GM21825 (cell line): ENCODE measurements around the gene PASK.

ENCODE experiments used
- ATAC-seq: cut with Tn5 transposase; IDR thresholded peaks from one replicate; pipeline ENCODE4 v1.9.1; 2021; ENCODE audit warnings: mild to moderate bottlenecking, moderate library complexity; ENCODE audit not compliant: unreplicated experiment

Gene PASK

DNA sequence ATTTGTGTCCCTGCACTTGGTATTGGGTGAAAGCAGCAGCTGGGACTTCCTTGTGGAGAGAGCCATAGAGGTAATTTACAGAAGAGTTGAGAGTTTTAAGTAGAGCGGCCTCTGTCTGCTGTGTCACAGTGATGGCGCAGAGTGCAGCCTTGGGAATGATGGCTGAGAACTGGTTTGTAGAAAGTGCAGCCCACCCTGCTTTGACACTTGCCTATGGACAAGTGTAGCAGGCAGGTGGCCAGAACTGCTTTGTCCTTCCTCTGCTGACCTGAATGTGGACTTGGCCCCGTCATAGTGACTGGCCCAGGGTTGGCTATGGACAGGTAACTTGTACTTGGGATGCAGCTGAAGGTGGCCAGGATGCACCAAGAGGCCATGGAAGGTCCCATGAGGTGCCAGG lies 32.9 kb upstream of the PASK start:
- ATAC-seq, result no peak

DNA sequence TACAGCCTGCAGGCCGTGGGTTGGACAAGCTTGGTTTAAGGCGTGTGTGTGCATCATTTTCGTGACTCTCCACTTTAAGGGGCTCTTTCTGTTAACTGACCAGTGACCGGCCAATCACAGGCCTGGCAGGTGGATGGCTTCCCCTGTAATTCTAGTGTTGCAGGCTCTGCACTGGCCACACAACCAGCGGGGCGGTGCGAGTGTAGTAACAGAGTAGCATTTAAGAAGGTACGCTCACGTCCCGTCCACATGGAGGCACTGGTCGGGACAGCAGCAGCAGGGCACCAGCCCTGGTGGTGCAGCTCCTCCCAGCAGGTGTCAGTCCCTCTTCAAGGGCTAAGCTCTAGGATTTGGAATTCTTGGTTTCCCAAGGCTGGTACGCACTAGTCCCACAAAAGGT lies 31.2 kb upstream of the PASK start:
- ATAC-seq, result no peak

DNA sequence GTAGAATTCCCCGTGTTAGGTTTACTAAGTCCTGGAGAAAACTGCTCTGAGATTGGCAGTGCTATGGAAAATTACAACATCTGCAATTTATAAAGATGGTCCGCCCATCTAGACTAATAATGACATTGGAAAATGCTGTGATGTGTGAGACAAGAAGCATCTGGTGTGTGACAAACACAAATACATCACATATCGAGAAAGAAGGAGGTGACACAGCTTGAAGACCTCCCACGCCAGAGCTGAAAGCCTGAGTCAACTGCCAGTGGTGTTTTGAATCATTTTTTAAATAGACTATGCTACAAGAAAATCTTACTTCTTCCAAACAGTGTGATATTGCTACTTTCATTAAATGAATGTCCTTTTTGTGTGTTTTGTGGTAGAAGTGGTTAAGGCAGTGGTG lies 30.6 kb upstream of the PASK start:
- no peak for ATAC-seq

DNA sequence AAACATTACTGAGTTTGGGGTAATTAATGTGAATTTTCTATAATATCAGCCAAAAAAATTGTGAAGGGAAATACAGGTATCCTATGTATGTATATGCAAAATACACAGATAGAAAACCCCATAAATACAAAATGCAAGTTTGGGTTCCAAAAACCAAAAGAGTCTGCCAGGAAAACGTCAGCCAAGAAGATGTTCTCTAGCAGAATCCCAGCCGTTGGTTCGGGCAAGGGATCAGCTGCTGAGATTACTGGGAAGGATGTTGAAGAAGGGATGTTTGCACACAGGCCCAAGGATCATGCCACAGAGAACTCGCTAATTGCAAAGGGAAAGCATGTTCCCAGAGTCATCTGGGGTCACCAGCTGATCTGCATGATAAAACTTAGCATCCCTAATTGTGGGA lies 29.7 kb upstream of the PASK start:
- no peak for ATAC-seq

DNA sequence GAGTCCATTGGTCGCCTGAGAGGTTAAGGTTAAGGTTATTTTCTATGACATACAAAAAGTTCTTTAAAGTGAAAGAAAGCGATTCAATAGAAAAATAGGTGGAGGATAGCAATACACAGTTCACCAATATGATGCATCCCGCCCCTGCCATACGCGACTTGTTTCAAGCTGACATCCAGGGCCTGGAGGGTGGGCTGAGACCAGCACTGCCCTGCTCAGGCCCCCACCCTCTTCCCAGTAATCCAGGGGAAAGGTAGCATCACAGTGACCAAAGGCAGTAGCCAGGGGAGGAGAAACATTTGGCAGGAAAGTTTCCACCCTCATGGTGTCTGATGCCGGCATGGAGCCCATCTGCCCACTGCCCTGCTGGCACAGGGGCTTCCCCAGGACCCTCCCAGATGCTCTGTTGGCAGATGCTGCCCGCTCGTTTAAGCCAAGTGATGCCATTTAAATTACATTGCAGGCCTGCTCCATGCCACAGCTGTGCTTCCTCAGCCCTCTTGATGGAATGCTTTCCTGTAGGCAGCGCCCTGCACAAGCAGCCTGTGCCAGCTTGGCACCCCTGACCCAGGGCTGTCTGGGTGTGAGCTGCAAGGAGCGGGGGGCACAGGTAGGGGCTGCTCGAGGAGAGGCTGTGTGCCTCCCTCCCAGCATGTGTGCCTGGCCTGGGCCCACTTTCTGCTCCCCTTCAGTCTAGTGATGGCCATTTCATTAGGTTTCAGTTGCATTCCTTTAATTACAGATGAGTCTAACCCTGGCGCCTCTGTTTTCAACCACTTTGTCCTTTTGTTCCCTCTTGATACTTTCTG lies 28.5 kb upstream of the PASK start:
- no peak for ATAC-seq

DNA sequence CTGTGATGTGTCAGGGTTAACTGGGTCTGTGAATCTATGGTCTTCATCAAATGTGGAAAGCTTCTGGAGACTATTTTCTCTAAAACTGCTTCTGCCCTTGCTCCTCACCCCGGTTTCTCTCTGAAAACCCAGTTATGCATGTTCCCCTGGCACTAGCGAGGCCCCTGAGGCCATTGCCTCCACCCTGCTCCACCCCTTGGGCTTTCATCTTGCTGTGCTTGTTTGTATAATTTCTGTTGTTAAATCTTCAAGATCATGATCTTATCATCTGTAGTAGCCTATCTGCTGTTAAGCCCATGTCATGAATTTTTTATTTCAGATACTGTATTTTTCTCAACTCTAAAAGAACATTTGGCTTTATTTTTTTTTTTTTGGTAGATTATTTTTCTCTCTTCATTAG lies 24.3 kb upstream of the PASK start:
- no peak for ATAC-seq

DNA sequence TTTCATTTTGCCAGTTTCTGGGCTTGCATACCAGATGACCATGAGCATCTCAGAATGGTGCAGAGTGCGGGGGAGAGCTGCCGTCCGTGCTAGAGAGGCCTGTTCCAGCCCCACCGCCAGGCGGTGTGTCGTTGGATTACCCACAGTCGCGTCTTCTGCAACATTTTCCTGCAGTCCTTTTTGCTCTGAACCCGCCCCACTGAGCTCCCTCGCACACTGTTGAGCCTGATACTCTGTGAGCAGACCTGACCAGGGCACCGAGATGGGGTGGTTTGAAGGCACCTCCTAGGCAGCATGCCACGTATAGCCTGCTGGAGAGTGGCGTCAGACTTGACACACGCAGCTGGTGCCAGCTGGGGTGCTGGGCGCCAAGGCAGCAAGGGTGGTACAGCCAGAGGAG lies 19.1 kb upstream of the PASK start:
- ATAC-seq, result no peak

DNA sequence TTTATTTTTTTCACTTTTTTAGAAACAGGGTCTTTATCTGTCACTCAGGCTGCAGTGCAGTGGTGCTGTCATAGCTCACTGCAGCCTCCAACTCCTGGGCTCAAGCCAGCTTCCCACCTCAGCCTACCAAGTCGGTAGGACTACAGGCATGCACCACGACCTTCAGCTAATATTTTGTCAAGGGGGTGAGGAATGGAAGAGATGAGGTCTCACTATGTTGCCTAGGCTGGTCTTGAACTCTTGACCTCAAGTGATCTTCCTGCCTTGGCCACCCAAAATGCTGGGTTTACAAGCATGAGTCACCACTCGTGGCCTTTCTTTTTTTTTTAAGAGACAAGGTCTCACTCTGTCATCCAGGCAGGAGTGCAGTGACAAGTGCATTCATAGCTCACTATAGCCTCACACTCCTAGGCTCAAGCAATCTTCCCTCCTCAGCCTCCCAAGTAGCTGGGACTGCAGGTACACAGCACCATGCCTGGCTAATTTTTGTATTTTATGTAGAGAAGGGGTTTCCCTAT lies 14.4 kb upstream of the PASK start:
- no peak for ATAC-seq

DNA sequence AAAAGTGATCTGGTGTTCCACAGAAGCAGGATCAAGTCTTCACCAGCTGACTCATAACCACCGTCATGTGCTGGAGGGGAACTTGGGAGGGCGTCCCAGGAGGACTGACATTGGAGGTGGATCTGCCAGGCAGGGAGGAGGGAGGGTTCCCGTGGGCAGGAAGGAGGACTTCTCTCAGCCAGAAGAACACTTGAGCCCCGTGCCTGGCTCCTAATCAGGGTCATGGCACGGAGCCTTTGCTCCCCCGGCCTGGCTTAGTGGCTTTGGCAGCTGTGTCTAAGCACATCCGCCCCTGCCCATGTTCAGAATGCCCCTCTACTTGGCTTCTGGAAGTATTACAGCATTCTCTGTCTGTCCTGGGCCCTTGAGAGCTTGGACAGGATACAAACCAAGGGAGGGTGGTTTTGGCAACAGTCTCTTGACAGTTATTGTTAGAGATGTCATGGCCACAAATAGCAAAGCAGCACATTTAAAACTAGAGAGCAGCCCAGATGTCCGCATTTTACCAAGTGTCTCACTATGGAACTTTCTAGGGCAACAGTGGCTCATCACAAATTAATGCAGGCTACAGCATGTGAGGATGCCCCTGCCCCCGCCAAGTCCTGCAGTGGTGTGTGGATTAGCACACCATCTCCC lies 12.5 kb upstream of the PASK start:
- ATAC-seq, result no peak

DNA sequence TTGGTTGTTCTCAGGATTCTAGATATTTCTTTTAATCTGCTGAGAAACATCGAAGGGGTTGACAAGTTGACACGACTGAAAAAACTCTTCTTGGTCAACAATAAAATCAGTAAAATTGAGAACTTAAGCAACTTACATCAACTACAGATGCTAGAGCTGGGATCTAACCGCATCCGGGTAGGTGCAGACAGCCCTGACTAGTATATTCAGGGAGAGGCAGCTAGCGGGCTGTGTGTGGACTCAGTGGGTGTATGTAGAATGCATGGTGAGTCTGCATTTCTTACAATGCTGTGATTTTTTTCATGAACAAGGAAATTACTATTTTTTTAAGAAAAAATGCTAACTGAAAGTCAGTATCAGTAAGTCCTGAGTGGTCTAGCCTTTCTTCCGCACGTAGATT lies 11.0 kb upstream of the PASK start:
- ATAC-seq, result no peak

DNA sequence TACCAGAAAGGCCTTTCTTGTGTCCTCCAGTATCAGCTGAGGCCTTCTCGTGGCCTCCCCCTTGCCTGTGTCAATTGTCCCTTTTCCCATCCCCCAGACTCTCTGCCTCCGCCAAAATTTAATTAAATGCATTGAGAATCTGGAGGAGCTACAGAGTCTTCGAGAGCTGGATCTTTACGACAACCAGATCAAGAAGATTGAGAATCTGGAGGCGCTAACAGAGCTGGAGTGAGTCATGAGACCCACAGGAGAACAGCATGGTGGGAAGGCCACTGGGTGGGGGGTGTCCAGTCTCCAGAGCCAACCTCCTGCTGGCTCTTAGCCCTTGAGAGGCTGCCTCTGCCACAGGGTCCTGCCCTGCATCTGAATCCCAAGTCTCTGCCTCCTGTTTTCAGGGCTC lies 9.8 kb upstream of the PASK start:
- ATAC-seq, result no peak

DNA sequence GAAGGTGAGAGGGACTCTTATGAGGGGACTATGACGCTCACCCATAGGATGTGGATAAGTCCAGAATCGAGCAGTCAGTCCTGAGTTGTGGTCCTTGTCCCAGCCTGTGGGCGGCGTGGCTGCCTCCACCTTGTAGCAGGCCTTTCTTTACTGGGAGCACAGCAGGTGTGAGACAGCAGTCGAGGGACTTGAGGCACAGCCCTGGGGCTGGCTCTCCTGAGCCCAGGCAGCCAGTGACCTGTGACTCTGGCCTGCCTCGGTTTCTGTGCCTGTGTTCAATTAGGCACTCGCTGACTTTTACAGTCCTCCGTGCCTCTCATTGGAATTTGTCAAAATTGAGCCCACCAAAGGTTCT lies 9.3 kb upstream of the PASK start:
- ATAC-seq, result no peak

DNA sequence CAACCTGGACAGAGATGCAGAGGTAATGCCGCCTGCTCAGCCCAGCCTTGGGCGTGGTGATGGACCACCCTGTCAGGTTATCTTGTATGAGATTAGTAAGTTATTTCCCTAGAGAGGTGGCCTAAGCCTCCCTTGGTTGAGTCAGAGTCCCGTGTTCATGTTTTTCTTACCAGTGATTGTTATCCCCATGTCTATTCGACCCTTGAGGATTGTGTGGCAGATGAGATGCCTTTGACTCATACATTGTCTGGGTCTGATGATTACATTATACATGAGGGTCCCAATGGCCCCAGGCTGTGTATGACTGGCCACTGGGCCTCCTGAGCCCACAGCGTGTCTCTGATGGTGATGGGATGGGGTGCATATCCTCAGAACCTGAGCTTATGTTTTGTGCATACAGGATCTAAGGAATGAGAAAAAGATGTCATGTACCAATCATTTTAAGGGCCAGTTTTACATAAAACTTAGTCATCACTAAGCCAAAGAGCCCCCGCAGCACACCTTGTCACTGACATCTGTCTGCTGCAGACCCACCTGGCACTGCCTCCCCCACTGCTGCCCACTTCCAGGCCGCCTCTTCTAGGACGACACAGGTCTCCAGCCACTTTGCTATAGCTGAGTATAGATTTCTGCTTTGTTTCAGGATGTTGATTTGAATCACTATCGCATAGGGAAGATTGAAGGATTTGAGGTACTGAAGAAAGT lies 8.7 kb upstream of the PASK start:
- ATAC-seq, result no peak

DNA sequence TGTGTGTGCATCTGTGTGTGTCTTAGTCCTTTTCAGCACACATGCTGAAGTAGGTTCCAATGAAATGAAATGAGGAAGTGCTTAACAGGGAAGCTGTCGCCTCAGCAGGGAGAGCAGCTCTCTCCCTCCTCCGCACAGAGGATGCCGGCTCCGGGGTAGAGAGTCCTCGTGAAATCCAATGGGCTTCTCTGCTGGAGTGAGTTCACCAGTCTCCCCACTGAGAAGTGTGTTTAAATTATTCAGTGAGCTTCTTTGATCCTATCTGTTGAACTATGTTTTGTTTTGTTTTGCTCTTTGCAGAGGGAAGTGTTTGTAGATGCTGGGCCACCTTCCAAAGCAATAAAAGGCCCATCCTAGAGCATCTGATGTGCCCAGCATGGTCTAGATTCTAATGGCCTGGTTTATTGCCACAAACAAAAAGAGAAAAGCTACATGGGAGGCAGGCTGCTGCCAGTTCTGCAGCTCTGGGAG lies 7.7 kb upstream of the PASK start:
- ATAC-seq, result no peak

DNA sequence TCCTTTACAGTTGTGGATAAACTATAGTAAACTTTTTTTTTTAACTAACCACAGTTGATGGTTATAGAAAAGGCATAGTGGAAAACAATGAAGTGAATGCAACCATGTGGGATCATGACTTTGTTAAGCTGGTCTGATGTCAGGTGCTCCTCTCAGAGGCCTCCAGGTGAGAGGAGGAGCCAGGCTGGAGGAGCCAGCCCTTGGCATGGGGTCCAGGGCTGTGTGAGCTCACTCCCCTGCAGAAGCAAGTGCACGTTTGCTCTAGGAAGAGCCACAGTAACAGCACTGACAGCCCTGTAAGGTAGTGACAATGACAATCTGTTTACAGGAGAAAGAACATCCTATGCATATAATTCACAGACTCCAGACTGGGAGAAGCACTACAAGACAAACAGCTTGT lies 6.7 kb upstream of the PASK start:
- no peak for ATAC-seq

DNA sequence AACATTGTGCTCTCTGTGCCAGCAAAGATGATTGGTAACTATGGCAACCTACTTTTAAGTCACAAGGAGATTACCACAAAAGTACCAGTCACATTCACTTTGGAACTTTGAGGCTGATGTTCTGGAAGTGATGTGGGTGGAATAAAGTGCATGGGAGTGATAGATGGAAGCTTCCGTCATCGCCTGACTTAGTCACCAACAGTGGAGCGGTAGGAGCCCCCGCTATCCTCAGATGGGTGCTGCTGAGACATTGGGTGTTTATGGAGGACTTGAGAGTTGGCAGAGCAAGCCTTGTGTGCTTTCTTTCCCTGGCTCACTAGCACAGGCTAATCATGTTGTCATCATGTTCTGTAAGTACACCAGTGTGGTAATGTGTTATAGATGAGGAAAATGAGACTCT lies 5.6 kb upstream of the PASK start:
- no peak for ATAC-seq

DNA sequence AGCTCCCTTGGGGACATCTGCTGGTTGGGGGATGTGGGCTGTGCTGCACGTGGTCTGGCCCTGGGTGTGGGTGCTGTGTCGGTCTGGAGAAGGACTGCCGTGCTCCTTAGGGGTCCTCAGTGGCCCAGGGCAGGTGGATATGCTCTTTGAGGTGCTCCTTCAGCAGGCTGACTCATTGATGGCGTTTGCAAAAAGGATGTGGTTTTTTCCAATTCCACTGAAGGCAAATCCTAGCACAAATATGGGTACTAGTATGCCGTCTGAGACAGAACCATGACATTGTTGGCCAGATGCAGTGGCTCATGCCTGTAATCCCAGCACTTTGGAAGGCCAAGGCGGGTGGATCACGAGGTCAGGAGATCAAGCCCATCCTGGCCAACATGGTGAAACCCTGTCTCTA lies 4.3 kb upstream of the PASK start:
- no peak for ATAC-seq

DNA sequence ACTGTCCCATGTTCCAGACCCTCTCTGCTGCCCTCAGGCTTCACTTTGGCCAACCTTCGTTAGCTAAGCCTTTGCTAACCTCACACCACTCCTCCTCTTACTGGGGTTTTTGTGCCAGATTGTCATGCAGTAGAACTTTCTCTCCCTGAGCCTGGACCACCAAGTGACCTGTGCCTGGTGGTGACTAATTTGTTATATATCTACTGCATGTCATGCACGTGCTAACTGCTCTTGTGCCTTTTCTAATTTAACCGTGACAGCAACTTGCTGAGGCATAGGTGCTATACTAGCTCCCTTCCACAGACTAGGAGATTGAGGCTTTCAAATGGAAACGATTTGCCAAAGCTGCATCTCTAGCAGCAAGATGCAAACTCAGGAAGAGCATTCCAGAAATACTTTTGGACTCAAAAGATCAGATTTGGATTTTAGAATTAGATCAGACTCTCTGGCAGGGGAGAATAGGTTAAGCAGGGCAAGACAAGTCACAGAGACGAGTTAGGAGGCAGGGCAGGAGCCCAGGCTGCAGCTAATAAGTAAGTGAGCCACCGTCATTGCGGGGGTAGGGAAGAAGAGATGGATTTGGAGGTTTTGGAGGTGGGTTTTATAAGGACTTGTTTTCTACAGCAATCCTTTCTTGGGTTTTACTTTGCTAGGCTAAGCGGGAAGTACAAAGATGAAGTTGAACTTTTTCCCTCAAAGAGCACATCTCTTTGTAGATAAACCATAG lies 2.8 kb upstream of the PASK start:
- ATAC-seq, result no peak

DNA sequence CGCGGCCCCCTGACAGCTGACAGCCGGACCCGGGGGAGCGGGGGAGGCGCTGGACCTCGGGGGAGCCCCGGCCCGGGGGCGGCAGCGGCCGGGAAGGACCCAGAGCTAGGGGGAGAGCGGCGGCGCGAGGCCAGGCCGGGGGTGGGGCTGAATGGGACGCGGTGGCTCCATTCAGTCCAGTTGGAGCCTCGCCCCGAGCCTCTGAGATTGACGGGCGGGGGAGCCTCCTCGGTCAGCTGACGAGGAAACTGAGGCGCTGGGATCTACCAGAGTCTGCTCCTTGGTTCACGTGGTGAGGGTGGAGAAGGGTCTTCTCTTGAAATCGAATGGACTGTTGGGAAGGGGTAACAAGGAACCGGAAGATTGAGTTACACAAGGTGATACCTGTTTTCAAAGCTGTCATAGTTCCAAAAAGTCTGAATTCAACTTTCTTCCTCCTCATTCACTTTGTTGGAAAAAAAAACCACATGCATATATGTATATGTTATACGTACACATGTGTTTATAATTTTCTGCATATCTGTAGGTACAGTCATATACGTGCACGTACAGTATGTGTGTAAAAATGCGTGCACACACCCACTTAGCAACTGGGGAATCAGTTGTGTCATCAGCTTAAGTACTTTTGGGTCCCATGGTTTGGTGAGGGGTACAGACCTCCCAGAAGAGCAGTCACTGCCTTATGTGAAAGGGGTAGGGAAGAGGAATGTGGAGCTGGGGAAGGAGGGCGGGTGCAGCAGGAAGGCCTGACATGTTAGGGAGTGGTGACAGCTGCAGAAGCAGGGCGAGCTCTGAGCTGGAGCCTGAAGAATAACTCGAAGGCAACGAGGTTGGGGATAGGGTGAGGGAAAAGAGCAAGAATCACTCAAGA lies 1.6 kb upstream of the PASK start:
- no peak for ATAC-seq

DNA sequence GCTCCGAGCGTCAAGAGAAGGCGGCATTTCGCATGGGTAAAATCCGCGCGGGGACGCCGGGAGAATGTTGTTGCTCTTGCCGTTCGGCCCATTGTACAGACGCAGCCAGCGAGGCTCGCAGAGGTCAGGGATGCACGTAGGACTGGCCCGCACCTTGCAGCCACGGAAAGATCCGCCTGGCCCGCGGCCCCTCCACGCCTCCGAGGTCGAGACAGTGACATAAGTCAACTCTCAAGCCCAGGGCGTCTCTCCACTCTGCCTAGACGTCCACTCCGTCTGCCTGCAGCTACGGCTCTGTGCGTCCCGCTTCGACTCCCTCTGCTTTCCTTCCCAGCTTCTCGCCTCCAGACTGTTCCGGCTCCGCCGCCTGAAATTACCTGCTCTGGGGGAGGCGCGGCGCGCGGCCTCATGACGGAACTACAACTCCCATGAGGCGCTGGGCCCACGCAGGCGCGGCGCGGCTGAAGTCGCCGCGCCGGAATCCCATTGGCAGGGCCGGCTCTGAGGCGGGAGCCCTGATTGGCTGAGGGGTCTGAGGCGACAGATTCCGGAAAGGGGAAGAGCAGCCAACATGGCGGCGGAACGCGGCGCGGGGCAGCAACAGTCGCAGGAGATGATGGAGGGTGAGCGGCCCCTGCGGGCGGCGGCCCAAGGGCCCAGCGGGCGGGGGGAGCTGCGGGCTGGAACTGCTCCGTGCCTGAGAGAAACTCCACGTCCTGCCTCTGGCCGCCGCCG lies 820 bp upstream of the PASK start, which contains the start of gene PPP1R7:
TSS of gene PPP1R7 (plus strand) at position 543 of the 735 bp plus-strand sequence. CDS start at position 572, 29 bp downstream.
- ATAC-seq, result peak; percentile 76
